ENCODE data around the gene SLC38A8.

SLC38A8 gene

DNA sequence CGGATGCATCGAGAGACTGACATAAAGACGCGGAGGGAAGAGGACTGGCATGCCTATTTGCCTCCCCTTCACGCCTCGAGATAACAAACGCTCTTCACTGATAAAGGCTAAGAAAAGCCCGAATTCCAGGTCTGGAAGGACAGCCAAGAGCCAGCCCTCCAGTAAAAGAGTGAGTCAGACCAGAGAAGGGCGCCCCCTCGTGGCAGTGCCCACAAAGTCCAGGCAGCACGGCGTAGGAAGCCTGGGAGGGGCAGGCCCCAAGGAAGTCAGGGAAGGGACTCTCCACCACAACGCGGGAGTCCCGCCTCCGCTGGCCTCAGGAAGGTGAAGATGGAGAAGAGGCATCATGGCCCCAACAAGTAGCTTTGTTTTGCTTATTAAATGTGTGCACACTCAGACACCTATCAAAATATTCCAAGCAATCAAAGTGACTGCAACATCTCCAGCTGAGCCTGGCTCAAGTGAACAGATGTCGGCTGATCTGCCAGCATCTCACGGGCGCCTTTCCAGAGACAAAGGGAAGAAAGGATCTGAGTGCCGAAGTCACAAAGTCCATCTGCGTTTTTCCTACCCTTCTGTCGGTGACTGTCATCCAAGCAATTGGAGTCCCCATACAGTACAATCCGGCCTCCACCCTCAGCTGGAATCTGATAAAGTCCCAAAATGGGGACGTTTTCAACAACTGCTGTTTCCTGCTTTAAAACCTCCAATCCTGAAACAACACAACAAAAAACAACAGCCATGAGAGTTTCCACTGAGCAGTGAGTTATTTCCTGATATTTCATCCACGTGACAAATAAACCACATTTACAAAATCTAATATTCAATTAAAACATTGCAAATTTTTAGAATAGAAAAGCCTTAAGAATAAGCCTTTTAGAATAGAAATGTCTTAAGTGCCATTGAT is 20.4 kb upstream of the SLC38A8 start:
- H3K4me3 ChIP-seq (ENCODE audit: low read depth, low read length), result no peak overlapping the region
- TF ChIP-seq, protein P1, sequence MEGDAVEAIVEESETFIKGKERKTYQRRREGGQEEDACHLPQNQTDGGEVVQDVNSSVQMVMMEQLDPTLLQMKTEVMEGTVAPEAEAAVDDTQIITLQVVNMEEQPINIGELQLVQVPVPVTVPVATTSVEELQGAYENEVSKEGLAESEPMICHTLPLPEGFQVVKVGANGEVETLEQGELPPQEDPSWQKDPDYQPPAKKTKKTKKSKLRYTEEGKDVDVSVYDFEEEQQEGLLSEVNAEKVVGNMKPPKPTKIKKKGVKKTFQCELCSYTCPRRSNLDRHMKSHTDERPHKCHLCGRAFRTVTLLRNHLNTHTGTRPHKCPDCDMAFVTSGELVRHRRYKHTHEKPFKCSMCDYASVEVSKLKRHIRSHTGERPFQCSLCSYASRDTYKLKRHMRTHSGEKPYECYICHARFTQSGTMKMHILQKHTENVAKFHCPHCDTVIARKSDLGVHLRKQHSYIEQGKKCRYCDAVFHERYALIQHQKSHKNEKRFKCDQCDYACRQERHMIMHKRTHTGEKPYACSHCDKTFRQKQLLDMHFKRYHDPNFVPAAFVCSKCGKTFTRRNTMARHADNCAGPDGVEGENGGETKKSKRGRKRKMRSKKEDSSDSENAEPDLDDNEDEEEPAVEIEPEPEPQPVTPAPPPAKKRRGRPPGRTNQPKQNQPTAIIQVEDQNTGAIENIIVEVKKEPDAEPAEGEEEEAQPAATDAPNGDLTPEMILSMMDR (IDR thresholded peaks at IDR 0.05; ENCODE audit: control insufficient read depth, extremely low read depth, insufficient read depth), result peak; percentile 85
- no peak for DNase-seq (ENCODE audit: low read depth)

DNA sequence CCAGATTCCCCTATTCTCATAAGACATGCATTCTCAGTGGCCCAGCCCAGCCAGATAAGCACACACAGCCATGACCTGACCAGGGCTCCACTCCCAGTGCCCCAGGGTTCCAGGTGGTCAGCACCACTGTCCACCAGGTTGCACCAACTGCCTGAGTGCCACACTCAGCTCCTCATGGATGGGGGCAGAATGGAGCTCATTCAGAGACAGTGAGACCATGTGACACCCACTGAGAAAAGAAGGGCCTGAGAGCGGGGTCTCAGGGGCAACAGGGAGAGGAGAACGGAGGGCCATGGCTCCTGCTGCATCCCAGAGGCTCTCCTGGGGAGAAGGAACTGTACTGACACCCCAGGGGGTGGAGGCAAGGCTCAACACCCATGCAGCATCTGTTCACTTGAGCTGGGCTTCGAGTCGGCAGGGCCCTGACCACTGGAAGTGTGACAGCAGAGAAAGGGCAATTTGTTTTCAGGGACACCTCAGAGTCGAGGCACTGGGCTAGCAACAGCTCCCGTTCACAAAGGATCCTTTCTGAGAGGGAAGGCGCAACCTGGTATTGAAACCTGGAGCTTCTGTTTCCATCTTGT is 18.7 kb upstream of the SLC38A8 start:
- no peak overlapping the region for H3K4me3 ChIP-seq (ENCODE audit: low read depth, low read length)
- TF ChIP-seq, protein P1 (IDR thresholded peaks at IDR 0.05; ENCODE audit: control insufficient read depth, extremely low read depth, insufficient read depth), result no peak
- no peak for DNase-seq (ENCODE audit: low read depth)

DNA sequence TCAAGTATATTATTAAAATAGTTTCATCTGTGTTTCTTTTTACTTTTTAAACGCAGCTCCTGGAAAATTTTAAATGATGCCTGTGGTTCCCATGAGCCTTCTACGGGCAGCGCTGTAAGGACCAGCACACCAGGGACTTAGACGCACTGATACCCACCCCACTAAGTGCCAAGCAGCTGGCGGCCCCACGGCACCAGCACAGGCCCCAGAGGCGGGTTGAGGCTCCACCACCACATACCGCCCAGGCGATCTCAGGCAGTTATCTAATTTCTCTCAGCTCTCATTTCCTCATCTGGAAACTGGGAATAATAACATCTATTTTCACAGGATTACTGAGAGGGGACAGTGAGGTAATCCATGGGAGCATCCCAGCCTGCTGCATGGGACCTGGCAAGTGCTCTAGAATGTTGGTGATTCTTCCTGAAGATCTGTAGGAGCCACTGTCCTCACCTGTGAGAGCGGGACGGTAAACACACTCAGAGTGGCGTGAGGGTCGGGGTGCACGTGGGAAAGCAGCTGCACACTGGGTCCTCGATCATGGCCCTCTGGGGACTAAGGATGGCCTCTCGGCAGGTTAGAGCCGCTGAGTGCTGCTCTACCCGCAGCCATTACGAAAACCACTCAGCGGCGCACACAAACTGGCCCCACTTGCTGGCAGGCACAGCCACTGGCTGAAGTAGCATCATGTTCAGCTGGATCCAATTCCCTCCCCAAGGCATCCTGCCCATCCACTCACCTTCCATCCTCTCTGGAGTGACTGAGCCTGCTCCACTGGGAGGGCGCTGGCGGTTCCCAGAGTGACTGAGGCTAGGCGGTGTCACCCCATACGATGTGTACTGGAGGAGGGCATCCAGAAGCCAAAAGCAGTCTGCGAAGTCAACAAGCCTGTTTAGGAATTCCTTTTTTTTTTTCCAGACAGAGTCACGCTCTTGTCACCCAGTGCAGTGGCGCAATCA is 17.6 kb upstream of the SLC38A8 start:
- DNase-seq (ENCODE audit: low read depth), result no peak
- TF ChIP-seq, protein P1 (IDR thresholded peaks at IDR 0.05; ENCODE audit: control insufficient read depth, extremely low read depth, insufficient read depth), result no peak
- no peak overlapping the region for H3K4me3 ChIP-seq (ENCODE audit: low read depth, low read length)

DNA sequence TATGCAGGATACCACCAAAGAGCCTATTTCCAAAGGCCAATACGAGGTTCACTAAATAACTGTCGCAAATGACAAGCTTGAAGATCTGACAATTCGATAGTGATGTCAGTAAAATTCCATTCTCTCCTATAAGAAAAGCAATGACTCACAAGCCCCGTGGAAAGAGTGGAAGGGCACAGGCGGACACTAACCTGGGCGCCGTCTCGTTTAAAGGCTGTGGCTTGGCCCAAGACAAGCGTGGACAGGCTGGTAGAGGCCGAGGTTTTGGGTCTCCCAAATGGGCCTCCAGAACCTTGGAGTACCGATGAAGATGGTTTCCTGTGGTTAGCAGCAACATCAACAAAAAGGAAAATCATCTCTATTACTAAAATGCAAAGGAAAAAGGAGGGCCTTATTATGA is 16.5 kb upstream of the SLC38A8 start:
- DNase-seq (ENCODE audit: low read depth), result no peak
- H3K4me3 ChIP-seq (ENCODE audit: low read depth, low read length), result no peak overlapping the region
- TF ChIP-seq, protein P1 (IDR thresholded peaks at IDR 0.05; ENCODE audit: control insufficient read depth, extremely low read depth, insufficient read depth), result no peak

DNA sequence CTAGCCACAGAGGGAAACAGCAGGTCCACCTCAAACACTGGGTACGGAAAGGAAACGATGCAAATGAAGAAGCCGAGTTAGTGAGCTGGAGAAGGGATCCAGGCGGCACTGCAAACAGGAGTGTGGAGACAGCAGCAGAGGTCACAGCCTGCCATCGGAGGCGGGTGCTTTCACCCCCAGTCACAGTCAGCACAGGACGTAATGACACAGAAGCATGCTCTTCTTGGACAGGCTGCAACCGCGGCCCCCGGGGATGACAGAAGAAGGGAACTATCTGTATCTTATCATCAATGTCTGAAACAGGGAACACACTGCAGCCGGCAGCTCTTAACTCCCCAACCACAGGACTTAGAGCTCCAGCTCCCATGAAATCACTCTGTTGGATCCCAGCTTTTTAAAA is 16.1 kb upstream of the SLC38A8 start:
- TF ChIP-seq, protein P1 (IDR thresholded peaks at IDR 0.05; ENCODE audit: control insufficient read depth, extremely low read depth, insufficient read depth), result no peak
- DNase-seq (ENCODE audit: low read depth), result no peak
- H3K4me3 ChIP-seq (ENCODE audit: low read depth, low read length), result no peak overlapping the region

DNA sequence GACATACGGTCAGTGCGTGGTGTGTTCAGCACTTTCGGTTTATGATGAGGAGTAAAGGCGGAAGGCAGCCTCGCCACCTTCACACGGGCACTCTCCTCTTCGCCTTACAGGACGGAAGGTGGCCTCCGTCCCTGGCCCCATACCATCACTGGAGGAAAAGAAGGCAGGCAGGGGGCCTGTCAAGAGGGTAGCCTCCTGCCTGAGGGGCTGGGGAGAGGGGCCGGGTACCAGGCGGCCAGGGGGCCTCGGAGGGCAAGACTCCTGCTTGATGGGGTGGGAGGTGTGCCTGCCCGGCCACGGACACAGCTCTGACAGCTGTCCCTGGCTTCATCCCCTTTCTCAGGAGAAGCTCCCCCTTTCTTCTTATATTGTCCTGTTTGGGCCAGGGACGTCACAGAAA is 15.6 kb upstream of the SLC38A8 start:
- no peak overlapping the region for H3K4me3 ChIP-seq (ENCODE audit: low read depth, low read length)
- TF ChIP-seq, protein P1 (IDR thresholded peaks at IDR 0.05; ENCODE audit: control insufficient read depth, extremely low read depth, insufficient read depth), result no peak
- no peak for DNase-seq (ENCODE audit: low read depth)
